ENCODE results near the gene MASP2. TPM values are rescaled to one million over a fixed set of nuclear protein-coding genes. Genes with fewer than 3 reads are reported as not detected.
"Not testable (repeated sequence)": the region's sequence is repeated elsewhere in the genome, so short reads cannot be mapped to it uniquely, and the experiment has no call there.

MASP2 gene
- polyA plus RNA-seq (2012; ENCODE audit: insufficient read depth, insufficient read length, low read depth) = 3.6 TPM

DNA sequence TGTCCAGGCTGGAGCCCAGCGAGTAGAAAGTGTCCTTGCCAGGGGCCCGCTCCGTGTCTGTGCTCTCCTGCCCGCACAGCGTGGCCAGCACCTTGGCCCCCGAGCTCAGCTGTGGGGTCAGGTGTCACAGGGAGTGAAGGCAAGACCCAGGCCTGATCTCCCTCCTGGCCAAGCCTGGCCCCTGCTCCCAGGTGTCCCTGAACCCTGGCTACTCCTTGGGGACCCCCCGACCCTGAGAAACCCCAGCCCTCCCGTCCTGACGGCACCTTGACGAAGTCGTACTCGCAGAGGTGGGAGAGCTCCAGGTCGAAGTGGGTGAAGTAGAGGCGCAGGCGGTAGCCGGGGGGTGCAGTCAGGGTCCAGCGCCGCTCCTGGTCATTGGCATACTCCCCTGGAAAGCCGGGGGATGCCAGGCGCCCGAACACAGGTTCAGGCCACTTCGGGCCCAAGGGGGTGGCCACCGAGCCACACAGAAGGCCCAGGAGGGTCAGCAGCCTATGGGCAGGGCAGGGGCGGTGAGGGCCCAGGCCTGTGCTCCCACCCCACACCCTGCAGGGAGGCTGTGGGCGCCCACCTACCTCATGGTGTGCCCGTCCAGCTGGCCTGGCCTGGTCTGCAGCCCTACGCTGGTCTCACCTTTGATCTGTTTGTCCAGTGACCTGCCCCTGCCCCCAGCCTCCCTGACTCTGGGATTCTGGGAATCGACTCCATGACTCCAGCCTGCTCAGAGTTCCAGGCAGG is at the start of gene MASP2:
MASP2 (minus strand) TSS at position 615 of the 741 bp plus-strand sequence; CDS start at position 583, 32 bp downstream.
- Histone ChIP-seq H3K4me3 (ENCODE audit: low read depth, low read length) (no peak within 1 kb of the TSS), H3K27me3 (no peaks in the 10 kb centered on the region), H3K36me3 (no peaks in the 10 kb centered on the region), H3K4me1 (0 out of 2 replicates have a peak, but pooled peaks cover under 1% of the 10 kb centered on the region), H3K9me3 (no peaks in the 10 kb centered on the region)
- no peak for DNase-seq
- TF ChIP-seq CTCF (IDR thresholded peaks at IDR 0.05; ENCODE audit: low read depth, low read length) = no peak

- not testable (repeated sequence) for DNase-seq; H3K4me1 ChIP-seq; H3K27me3 ChIP-seq; H3K4me3 ChIP-seq (ENCODE audit: low read depth, low read length); H3K9me3 ChIP-seq
- H3K36me3 ChIP-seq = peaks cover 41% of the 10 kb centered on the region
These were observed 36.7 kb upstream of the MASP2 start for GRCh38 chr1:11083784-11084183.

DNA sequence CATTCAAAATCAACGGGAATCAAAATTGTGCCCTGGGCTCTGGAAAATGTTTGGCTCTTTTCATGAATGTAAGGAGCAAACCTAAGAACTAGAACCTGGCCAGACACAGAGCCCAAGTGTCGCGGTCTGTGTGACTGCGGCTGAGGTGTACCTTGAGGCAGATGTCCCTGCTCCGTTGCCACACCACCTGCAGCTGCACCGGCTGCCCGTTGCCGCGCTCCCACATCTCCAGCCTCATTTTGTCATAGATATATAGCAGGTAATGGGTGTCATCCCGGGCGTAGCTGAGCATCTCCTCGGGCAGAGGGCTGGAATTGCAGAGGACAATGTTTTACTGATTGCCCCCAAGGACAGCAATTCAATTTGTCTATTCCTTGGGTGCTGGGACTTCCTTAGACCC is 33.9 kb upstream of the MASP2 start:
- no peaks in the 10 kb centered on the region for H3K27me3 ChIP-seq
- DNase-seq = no peak
- TF ChIP-seq CTCF (IDR thresholded peaks at IDR 0.05; ENCODE audit: low read depth, low read length) = no peak
- no peak overlapping the region for H3K4me3 ChIP-seq (ENCODE audit: low read depth, low read length)
- H3K9me3 ChIP-seq = no peaks in the 10 kb centered on the region
- no peaks in the 10 kb centered on the region for H3K4me1 ChIP-seq
- H3K36me3 ChIP-seq = peaks cover 39% of the 10 kb centered on the region

GRCh38 chr1:11078631-11079030 is 31.6 kb upstream of the MASP2 start:
- H3K27me3 ChIP-seq = no peaks in the 10 kb centered on the region
- H3K36me3 ChIP-seq = peaks cover 49% of the 10 kb centered on the region
- no peak for TF ChIP-seq CTCF (IDR thresholded peaks at IDR 0.05; ENCODE audit: low read depth, low read length)
- H3K4me3 ChIP-seq (ENCODE audit: low read depth, low read length) = no peak overlapping the region
- no peak for DNase-seq
- H3K4me1 ChIP-seq = no peaks in the 10 kb centered on the region
- no peaks in the 10 kb centered on the region for H3K9me3 ChIP-seq

- not testable (repeated sequence) for H3K4me1 ChIP-seq; DNase-seq; H3K27me3 ChIP-seq; H3K9me3 ChIP-seq; H3K4me3 ChIP-seq (ENCODE audit: low read depth, low read length)
- peaks cover 38% of the 10 kb centered on the region for H3K36me3 ChIP-seq
These were observed 26.4 kb upstream of the MASP2 start for GRCh38 chr1:11073398-11073797.

- TF ChIP-seq CTCF (IDR thresholded peaks at IDR 0.05; ENCODE audit: low read depth, low read length) = no peak
- H3K27me3 ChIP-seq = no peaks in the 10 kb centered on the region
- no peaks in the 10 kb centered on the region for H3K4me1 ChIP-seq
- H3K36me3 ChIP-seq = peaks cover 45% of the 10 kb centered on the region
- H3K4me3 ChIP-seq (ENCODE audit: low read depth, low read length) = no peak overlapping the region
- H3K9me3 ChIP-seq = no peaks in the 10 kb centered on the region
- no peak for DNase-seq
These were observed 25.3 kb upstream of the MASP2 start for GRCh38 chr1:11072216-11072917.
